HG03469 (cell line): ENCODE data around the gene MPRIP.
"Not testable (repeated sequence)": the region's sequence is repeated elsewhere in the genome, so short reads cannot be mapped to it uniquely, and the experiment has no call there.

Experiments used
- ATAC-seq: cut with Tn5 transposase; IDR thresholded peaks from one replicate; pipeline ENCODE4 v1.9.1; 2021; ENCODE audit warnings: mild to moderate bottlenecking, moderate library complexity, moderate number of reproducible peaks; ENCODE audit not compliant: unreplicated experiment

The MPRIP gene

GRCh38 chr17:17180741-17181525, 138.7 kb downstream of the MPRIP start:
- ATAC-seq = no peak

GRCh38 chr17:17181666-17182597, 139.7 kb downstream of the MPRIP start:
- no peak for ATAC-seq

GRCh38 chr17:17182598-17183136, 140.4 kb downstream of the MPRIP start:
- no peak for ATAC-seq

DNA sequence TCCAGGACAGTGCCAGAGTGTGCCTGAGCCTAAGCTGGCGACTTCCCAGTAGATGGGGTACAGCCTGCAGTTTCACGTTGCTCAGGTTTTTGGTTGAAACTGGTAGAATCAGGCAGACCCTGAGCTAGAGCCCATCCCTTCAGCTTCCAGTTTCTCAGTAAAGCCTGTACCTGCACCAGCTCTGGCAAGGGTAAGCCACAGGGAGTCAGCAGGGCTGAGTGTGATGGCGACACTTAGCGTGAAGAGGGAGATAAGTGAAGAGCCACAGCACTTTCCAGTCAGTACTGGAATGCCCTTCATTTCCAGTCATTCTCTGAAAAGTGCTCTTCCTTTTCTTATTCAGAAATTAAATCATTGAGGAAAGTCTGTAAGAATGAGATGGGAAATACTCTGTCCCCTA, 141.5 kb downstream of the MPRIP start:
- ATAC-seq = no peak

DNA sequence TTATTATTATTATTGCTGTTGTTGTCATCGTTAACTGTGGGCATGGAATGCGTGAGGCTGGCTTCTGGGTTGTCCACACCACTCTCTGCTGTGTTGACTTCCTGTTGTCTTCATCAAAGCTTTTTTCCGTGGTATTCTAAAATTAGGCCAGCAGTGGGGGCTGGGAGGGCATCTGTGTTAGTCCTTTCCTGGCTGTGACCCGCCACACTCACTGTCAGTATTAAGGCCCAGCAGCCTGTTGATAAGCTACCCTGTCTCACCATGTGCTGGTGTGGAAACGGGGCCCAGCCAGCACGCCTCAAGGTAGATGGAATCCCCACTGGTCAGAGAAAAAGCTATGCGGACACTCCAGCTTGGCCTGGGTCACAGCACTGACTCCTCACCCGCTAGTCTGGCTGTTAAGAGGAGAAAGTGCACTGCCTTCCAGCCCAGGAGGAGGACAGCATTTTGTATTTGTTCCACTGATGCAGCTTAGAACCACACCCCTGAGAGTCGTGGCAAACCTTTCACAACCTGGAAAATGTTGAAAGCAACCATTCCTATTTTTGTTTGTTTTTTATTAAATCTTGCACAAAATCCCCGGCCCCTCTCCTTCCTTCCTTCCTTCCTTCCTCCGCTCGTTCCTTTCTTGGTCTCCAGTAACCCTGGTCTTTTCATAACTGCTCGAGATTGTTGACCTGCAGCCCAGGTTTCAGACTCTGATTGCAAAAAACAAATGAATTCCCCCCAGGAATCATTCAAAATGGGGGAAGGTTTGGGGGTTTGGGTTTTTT, 142.9 kb downstream of the MPRIP start:
- ATAC-seq = not testable (repeated sequence)

DNA sequence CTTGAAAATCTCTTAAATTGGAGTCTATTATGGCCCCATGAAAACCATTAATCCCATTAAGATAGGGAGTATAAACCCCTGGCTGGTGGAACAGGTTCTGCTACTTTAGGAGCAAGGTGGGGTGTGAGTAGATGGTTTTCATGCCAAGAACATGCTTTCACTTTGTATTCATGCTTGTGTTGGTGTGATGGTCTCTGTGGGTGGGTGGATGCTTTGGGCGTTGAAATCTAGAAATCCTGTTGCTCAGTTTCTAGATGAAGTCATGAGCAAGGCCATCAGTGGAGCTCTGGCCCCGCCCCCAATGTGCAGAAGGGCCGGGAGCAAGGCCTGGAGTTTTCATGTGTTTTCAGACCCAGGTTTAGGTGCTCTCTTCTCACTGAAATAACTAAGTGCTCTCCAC, 143.8 kb downstream of the MPRIP start:
- ATAC-seq = no peak

GRCh38 chr17:17186551-17187505, 144.6 kb downstream of the MPRIP start:
- ATAC-seq = no peak

DNA sequence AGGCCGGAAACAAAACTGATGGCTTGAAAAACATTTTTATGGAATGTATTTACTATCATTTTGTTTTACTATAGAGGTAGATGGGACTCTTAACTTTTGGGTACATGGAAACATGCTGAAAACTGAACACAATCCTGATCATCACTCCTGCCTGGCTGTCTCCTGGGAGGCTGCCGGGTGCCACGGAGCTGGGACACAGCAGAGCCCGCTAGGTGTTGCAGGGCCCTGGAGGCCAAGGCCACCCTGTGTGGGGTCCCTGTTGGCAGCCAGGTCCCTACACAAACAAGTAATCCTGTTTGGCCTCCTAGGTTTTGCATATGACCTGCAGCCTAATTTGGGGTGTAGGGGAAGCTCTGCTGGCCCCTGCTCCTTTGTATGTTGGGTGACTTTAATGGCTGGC, 146.3 kb downstream of the MPRIP start:
- no peak for ATAC-seq

- no peak for ATAC-seq
Observed at GRCh38 chr17:17189559-17189958, 147.3 kb downstream of the MPRIP start.

DNA sequence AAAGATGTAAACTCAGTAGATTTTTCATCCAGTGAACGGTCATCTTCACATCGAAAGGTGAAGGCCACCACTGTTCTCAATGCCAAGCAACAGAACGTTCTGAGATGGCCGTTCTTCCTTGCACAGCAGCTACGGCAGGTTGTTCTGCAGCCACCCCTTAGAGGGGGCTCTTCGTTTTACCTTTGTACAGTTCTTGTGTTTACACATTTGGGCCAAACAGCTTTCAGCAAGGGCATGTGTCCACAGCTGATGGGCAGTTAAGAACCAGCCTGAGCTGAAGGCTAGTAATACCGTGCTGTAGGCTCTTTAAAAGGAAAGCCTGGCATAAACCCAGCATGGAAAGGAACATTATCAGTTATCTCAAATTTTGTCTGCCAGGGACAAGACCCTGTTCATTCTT, 147.9 kb downstream of the MPRIP start:
- ATAC-seq = no peak

GRCh38 chr17:17191346-17191792, 149.1 kb downstream of the MPRIP start:
- ATAC-seq = no peak

- ATAC-seq = no peak
Observed at GRCh38 chr17:17191961-17192381, 149.7 kb downstream of the MPRIP start.

DNA sequence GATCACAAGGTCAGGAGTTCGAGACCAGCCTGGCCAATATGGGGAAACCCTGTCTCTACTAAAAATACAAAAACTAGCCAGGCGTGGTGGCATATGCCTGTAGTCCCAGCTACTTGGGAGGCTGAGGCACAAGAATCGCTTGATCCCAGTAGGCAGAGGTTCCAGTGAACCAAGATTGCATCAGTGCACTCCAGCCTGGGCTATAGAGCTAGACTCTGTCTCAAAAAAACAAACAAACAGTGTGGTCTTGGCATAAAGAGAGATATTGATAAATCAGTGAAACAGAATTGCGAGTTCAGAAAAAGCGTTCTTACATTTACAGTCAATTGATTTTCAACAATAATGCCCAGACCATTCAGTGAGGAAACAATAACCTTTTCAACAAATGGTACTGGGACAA, 153.2 kb downstream of the MPRIP start:
- not testable (repeated sequence) for ATAC-seq

- ATAC-seq = no peak
Observed at GRCh38 chr17:17196776-17197175, 154.5 kb downstream of the MPRIP start.

GRCh38 chr17:17198281-17198680, 156.0 kb downstream of the MPRIP start:
- ATAC-seq = no peak

DNA sequence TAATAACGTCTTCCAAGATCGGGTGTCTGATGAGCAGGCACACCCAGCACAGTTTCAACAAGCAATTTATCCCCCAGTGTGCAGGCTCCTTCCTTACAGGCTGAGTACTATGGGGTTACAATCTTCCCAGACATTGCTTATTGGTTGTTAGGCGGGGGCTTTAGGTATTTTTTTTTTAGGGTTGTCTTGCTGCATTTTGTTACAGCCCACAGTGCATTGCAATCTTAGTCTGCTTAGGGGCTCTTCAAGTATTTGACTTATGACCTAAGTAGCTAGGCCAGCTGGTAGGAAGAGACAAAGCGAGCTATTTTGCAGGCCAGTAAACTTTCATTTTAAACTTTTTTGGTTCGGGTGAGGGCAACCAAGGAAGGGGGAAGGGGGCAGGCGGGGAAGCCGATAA, 158.1 kb downstream of the MPRIP start:
- ATAC-seq = no peak

GRCh38 chr17:17200831-17201230, 158.6 kb downstream of the MPRIP start:
- no peak for ATAC-seq

DNA sequence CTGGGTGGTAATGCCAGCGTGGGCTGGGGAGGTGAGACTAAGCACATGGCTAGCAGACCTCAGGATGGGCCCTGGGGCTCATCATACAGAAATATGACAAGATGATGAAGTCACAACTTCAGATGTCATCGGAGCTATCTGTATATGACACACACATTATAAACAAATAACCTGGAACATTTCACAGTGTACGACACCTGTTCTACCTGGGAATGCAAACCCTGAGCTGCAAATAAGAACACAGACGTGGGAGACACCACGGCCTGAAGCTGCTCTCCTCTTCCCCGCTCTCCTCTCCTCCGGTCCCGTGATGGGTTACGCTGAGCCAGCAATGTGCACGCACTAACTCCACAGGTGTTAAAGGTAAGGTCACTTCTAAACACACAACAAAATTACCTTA, 159.0 kb downstream of the MPRIP start:
- no peak for ATAC-seq

DNA sequence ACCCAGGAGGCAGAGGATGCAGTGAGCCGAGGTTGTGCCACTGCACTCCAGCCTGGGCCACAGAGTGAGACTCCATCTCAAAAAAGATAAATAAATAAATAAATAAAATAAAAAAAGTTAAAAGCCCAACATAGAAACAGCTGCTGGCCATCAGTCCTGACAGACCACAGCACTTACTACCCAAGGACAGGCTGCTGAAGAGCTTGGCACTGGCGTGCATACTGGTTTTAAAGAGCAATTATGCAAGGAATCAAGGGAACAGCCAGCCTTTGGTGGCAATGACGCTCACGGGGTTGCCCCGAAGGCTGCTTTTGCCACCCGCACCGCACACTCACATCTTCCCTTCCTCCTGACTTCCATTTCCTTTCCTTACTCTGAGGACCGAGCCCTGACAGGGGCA, 159.7 kb downstream of the MPRIP start:
- ATAC-seq = no peak
